GM12878 (cell line): ENCODE results near the gene ANKS1A. TPM values are rescaled to one million over a fixed set of nuclear protein-coding genes. Genes with fewer than 3 reads are reported as not detected.

Experiments
- CBX5 ChIP-seq: sonication (generic); IDR thresholded peaks from 2 replicates; pipeline ENCODE4 v1.6.1; 2016; ENCODE audit warnings: low read depth, moderate library complexity, mild to moderate bottlenecking, inconsistent platforms
- CUX1 ChIP-seq: IDR thresholded peaks from 2 replicates; pipeline ENCODE4 v1.6.1; 2012; ENCODE audit warnings: improper control_type of control experiment, low read depth, low read length; ENCODE audit not compliant: insufficient replicate concordance
- E4F1 ChIP-seq: fragments of 450-650 bp; IDR thresholded peaks from 2 replicates; pipeline ENCODE4 v1.6.1; 2018; ENCODE audit warnings: borderline replicate concordance, mild to moderate bottlenecking; ENCODE audit not compliant: partially characterized antibody
- PRDM15 ChIP-seq: fragments of 450-650 bp; formaldehyde crosslinking; IDR thresholded peaks from 2 replicates; pipeline ENCODE4 v1.4.0; 2020; ENCODE audit warnings: mild to moderate bottlenecking, moderate library complexity
- ZNF24 ChIP-seq: fragments of 450-650 bp; IDR thresholded peaks from 2 replicates; pipeline ENCODE4 v1.6.1; 2017; ENCODE audit warnings: antibody characterized with exemption, mild to moderate bottlenecking
- ZNF592 ChIP-seq: fragments of 450-650 bp; IDR thresholded peaks from 2 replicates; pipeline ENCODE4 v1.6.1; 2017; ENCODE audit warnings: mild to moderate bottlenecking, moderate library complexity
- ZSCAN29 ChIP-seq: fragments of 450-650 bp; IDR thresholded peaks from 2 replicates; pipeline ENCODE4 v1.6.1; 2017; ENCODE audit warnings: mild to moderate bottlenecking, moderate library complexity
- polyA plus RNA-seq, 11 experiments: library from polyadenylated mRNA; depleted of rRNA in 4 of 11; unstranded in 6 of 11; stranded (reverse) in 5 of 11; fragments of >200 nt; fragmentation: Nextera tagmentation in 4 of 11; fragmentation: Illumina TruSeq in 1 of 11; extraction: Ambion mirVana in 4 of 11; extraction: Trizol in 1 of 11; gene quantifications; 1 replicate in 1 of 11; 2 replicates in 10 of 11; pipeline versions ENCODE4 v1.2.1 to v1.2.3, GENCODE V29; 2011 to 2016; ENCODE audit warnings: inconsistent platforms in 2 of 11, missing spikeins in 2 of 11, low read depth in 1 of 11
- total RNA-seq, 4 experiments: library from RNA; depleted of rRNA in 3 of 4; stranded (reverse); fragments of >200 nt in 3 of 4; fragmentation: Illumina TruSeq in 1 of 4; extraction: Trizol in 1 of 4; gene quantifications; 2 replicates each; pipeline versions ENCODE4 v1.2.1 to v1.2.3, GENCODE V29; 2013 to 2021

ANKS1A gene
- total and polyA plus RNA-seq, 10 of the 15 experiments (the other 5 are each of a cell fraction or from before 2014, with no cell fraction given) = 0.60 to 7.0 (median 3.0) TPM

GRCh38 chr6:34947561-34947960 lies 58.5 kb downstream of the ANKS1A start (continued):
- TF ChIP-seq ZNF592 (no peak), ZSCAN29 (no peak), ZNF24 (no peak), PRDM15 (CRISPR knock-in tag) (no peak), CUX1 (no peak), E4F1 (no peak), CBX5 (no peak)
